IPS DF 4.7 (cell line): ENCODE data around the gene SPATA6L.

Experiments
- DNase-seq: peaks from one replicate; pipeline ENCODE4 v3.0.0-alpha.2; 2013; ENCODE audit warnings: low spot score; ENCODE audit errors: extremely low read depth

SPATA6L gene

GRCh38 chr9:4590430-4591122 is 75.7 kb downstream of the SPATA6L start:
- DNase-seq: no peak

GRCh38 chr9:4588721-4589120 is 77.6 kb downstream of the SPATA6L start:
- no peak for DNase-seq

GRCh38 chr9:4585135-4585534 is 81.1 kb downstream of the SPATA6L start:
- DNase-seq: no peak

- no peak for DNase-seq
Measured at GRCh38 chr9:4584636-4585035, 81.6 kb downstream of the SPATA6L start.

GRCh38 chr9:4583001-4583400 is 83.3 kb downstream of the SPATA6L start:
- DNase-seq: no peak

- DNase-seq: no peak
Measured at GRCh38 chr9:4581861-4582565, 84.3 kb downstream of the SPATA6L start.

GRCh38 chr9:4581035-4581760 is 85.1 kb downstream of the SPATA6L start:
- DNase-seq: no peak

GRCh38 chr9:4579001-4579400 is 87.3 kb downstream of the SPATA6L start:
- DNase-seq: no peak

GRCh38 chr9:4576448-4576847 is 89.8 kb downstream of the SPATA6L start:
- DNase-seq: no peak

GRCh38 chr9:4575997-4576396 is 90.3 kb downstream of the SPATA6L start:
- DNase-seq: no peak

- no peak for DNase-seq
Measured at GRCh38 chr9:4574657-4575243, 91.5 kb downstream of the SPATA6L start.

- DNase-seq: no peak
Measured at GRCh38 chr9:4573634-4574389, 92.5 kb downstream of the SPATA6L start.

GRCh38 chr9:4573176-4573575 is 93.1 kb downstream of the SPATA6L start:
- no peak for DNase-seq

GRCh38 chr9:4572184-4572826 is 94.0 kb downstream of the SPATA6L start:
- DNase-seq: no peak

- DNase-seq: no peak
Measured at GRCh38 chr9:4569101-4569500, 97.2 kb downstream of the SPATA6L start.

- no peak for DNase-seq
Measured at GRCh38 chr9:4567601-4568000, 98.7 kb downstream of the SPATA6L start.

- DNase-seq: no peak
Measured at GRCh38 chr9:4566806-4567205, 99.5 kb downstream of the SPATA6L start.

GRCh38 chr9:4563105-4563504 is 103.2 kb downstream of the SPATA6L start:
- no peak for DNase-seq

- DNase-seq: no peak
Measured at GRCh38 chr9:4559261-4560182, 106.8 kb downstream of the SPATA6L start.
